Activated CD8-positive, alpha-beta memory T cell treated with anti-CD3 and anti-CD28 coated beads for 48 hours (primary cell): ENCODE data around the gene KDM2B.
"Not testable (repeated sequence)": the region's sequence is repeated elsewhere in the genome, so short reads cannot be mapped to it uniquely, and the experiment has no call there.

ENCODE experiments used
- DNase-seq, 3 experiments: peaks; one replicate each; pipeline ENCODE4 v3.0.0-alpha.2; 2020; ENCODE audit warnings: low read depth in 2 of 3, low spot score in 2 of 3

Gene KDM2B

DNA sequence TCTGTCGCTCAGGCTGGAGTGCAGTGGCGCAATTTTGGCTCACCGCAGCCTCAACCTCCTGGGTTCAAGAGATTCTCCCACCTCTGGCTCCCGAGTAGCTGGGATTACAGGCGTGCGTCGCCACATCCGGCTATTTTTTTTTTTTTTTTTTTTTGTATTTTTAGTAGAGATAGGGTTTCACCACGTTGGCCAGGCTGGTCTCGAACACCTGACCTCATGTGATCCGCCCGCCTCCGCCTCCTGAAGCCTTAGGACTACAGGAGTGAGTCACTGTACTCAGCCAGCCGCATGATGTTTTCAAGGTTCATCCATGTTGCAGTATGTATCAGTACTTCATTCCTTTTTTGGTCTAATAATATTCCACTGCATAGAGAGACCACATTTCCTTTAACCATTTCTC, 183.3 kb downstream of the KDM2B start:
- no peak for DNase-seq

DNA sequence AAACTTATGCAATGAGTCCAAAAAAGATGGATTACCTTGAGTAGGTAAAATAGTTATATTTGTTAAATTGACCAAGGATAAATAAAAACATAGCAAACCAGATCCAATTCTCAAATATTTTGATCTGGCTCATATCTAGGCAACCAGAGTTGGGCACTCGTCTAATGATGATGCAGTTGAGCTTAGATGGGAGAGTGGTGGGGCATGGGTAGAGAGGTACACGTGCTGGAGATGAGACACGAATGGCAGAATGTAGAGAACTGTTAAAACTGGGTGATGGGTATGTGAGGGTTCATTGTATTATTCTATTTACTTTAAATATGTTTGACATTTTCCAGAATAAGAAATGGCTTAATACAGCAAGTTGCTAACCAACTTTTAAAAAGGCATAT, 188.5 kb downstream of the KDM2B start:
- DNase-seq = no peak

DNA sequence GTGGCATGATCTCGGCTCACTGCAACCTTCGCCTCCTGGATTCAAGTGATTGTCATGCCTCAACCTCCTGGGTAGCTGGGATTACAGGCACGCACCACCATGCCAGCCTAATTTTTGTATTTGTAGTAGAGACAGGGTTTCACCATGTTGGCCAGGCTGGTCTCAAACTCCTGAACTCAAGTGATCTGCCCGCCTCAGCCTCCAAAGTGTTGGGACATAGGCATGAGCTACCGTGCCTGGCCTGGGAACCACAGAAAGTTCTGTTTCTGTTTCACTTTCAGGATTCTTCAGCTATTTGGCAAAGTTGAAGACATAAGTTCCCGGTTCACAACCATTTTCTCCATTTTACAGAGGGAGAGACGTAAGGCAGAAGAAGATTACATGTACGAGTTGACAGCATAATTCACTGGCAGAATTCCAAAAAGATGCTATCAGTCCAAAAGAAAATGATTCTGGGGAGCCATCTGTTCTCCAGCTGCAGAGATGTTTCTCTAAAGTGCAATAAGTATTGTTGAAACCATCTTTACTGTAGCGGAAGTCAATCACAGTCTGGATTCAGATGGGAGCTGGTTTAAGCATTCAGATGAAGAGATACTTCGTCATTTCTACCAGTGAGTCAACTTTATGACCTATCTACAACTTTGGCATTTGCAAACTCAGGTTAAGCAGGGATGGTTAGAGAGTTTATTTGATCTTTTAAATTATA, 189.1 kb downstream of the KDM2B start:
- DNase-seq = peak in 1 of 3 experiments; percentile 12

- DNase-seq = no peak
These were observed 190.0 kb downstream of the KDM2B start for GRCh38 chr12:121390856-121391255.

DNA sequence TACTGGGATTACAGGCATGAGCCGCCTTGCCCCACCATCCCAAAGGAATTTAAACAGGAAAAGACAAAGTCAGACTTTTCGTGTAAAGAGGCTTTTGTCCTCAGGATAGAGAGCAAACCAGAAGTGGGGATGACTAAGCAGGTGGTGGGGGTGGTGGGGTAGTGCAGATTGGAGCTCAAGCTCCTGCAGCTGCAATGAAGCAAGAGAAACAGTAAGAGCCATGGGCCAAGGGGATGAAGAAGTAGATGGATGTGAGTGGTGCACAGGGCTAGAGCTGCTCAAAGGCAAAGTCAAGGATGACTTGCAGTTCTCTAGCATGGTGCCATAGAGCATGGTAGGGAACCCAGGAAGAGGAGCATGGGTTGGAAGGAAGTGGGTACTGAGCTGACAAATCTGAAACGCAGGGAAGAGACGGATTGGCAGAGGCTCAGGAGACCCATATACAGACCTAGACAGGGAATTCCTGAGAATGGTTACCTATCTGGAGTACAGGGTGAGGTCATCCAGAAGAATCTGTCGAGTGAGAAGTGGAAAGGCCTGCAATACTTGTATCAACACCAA, 192.3 kb downstream of the KDM2B start:
- DNase-seq = no peak

DNA sequence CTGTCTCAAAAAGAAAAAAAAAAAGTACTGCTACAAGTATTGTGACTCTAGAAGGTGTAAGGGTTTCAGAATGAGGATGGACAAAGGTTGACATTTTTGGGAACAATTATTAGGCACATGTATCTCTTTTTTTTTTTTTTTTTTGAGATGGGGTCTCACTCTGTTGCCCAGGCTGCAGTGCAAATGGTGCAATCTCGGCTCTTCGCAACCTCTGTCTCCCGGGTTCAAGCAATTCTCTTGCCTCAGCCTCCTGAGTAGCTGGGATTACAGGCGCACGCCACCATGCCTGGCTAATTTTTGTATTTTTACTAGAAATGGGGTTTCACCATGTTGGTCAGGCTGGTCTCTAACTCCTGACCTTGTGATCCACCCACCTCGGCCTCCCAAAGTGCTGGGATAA, 195.9 kb downstream of the KDM2B start:
- not testable (repeated sequence) for DNase-seq

DNA sequence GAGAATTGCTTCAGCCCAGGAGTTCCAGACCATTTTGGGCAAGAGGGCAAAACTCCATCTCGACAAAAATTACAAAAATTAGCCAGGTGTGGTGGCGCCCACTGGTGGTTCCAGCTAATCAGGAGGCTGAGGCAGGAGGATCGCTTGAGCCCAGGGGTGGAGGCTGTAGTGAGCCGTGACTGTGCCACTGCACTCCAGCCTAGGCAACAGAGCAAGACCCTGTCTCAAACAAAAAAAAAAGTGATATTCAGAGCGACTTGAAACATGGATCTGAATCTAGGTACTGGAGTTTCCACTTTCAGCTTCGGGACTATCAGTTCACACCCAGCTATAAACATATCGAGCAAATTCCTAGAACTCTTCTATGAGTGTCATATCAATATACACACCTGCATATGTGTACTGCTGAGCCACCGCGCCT, 197.2 kb downstream of the KDM2B start:
- DNase-seq = no peak

- DNase-seq = no peak
These were observed 200.9 kb downstream of the KDM2B start for GRCh38 chr12:121379945-121380344.
